Loucy (cell line): ENCODE results near the gene MRTFB.

ENCODE experiments used
- H2AFZ ChIP-seq: fragments of 200-600 bp; sonication (generic); 2 replicates; pipeline ENCODE4 v1.6.0; 2016; ENCODE audit warnings: antibody characterized with exemption, mild to moderate bottlenecking, low read length, moderate library complexity
- H3F3A ChIP-seq: fragments of 200-600 bp; 2 replicates; pipeline ENCODE4 v1.6.0; 2016; ENCODE audit warnings: antibody characterized with exemption, low read depth, mild to moderate bottlenecking
- H3K27me3 ChIP-seq: fragments of 200-600 bp; sonication (generic); 2 replicates; pipeline ENCODE4 v1.6.1; 2014; ENCODE audit warnings: low read length, mild to moderate bottlenecking; ENCODE audit not compliant: insufficient read depth, poor library complexity, severe bottlenecking
- H3K36me3 ChIP-seq: fragments of 200-600 bp; sonication (generic); 2 replicates; pipeline ENCODE4 v1.6.1; 2016; ENCODE audit warnings: low read length; ENCODE audit not compliant: insufficient read depth
- H3K4me1 ChIP-seq: fragments of 200-600 bp; sonication (generic); 2 replicates; pipeline ENCODE4 v1.5.1; 2014; ENCODE audit warnings: low read length, mild to moderate bottlenecking; ENCODE audit not compliant: insufficient read depth, poor library complexity, severe bottlenecking
- H3K4me2 ChIP-seq: fragments of 200-600 bp; sonication (generic); 2 replicates; pipeline ENCODE4 v1.6.0; 2014; ENCODE audit warnings: antibody characterized with exemption, low read length, low read depth, mild to moderate bottlenecking; ENCODE audit not compliant: poor library complexity, severe bottlenecking
- H3K4me3 ChIP-seq: fragments of 200-600 bp; sonication (generic); 2 replicates; pipeline ENCODE4 v1.5.1; 2014; ENCODE audit warnings: low read length, mild to moderate bottlenecking, mixed read lengths; ENCODE audit not compliant: poor library complexity, severe bottlenecking
- H3K79me2 ChIP-seq: fragments of 200-600 bp; sonication (generic); 2 replicates; pipeline ENCODE4 v1.6.1; 2014; ENCODE audit warnings: low read length; ENCODE audit not compliant: insufficient read depth
- H3K9ac ChIP-seq: fragments of 200-600 bp; sonication (generic); 2 replicates; pipeline ENCODE4 v1.6.0; 2014; ENCODE audit warnings: mild to moderate bottlenecking, low read depth, low read length, moderate library complexity; ENCODE audit not compliant: poor library complexity, severe bottlenecking
- H3K9me2 ChIP-seq: fragments of 200-600 bp; sonication (generic); replicated peaks from 2 replicates; pipeline ENCODE4 v1.6.1; 2016; ENCODE audit warnings: low read depth, low read length, mixed read lengths
- H3K9me3 ChIP-seq: fragments of 200-600 bp; sonication (generic); 2 replicates; pipeline ENCODE4 v1.6.1; 2014; ENCODE audit warnings: mild to moderate bottlenecking, antibody characterized with exemption, low read length, low read depth; ENCODE audit not compliant: insufficient read depth
- H4K20me1 ChIP-seq: fragments of 200-600 bp; sonication (generic); 2 replicates; pipeline ENCODE4 v1.6.0; 2014; ENCODE audit warnings: antibody characterized with exemption, low read length, mild to moderate bottlenecking; ENCODE audit not compliant: insufficient read depth, poor library complexity, severe bottlenecking
- CTCF ChIP-seq: fragments of 200-600 bp; sonication (generic); conservative IDR thresholded peaks from 2 replicates; pipeline ENCODE4 v1.5.1; 2014; ENCODE audit warnings: mild to moderate bottlenecking, antibody characterized with exemption, low read length
- EZH2phosphoT487 ChIP-seq: fragments of 200-600 bp; IDR thresholded peaks from 2 replicates; pipeline ENCODE4 v1.6.1; 2018; ENCODE audit warnings: antibody characterized with exemption, mild to moderate bottlenecking, moderate library complexity, borderline replicate concordance

Gene MRTFB

GRCh38 chr16:14304891-14305460, 233.9 kb downstream of the MRTFB start:
- Histone ChIP-seq H3K4me3 (no peak overlapping the region), H3K9me3 (no peaks in the 10 kb centered on the region), H3K4me1 (peaks cover 31% of the 10 kb centered on the region), H3K27me3 (no peaks in the 10 kb centered on the region), H3K9ac (no peak overlapping the region), H3K79me2 (no peaks in the 10 kb centered on the region), H3F3A (no peaks in the 10 kb centered on the region), H4K20me1 (no peaks in the 10 kb centered on the region), H2AFZ (no peak overlapping the region), H3K4me2 (no peak overlapping the region), H3K9me2 (no peaks in the 10 kb centered on the region), H3K36me3 (no peaks in the 10 kb centered on the region)
- no peak for TF ChIP-seq CTCF
- TF ChIP-seq EZH2phosphoT487: no peak

DNA sequence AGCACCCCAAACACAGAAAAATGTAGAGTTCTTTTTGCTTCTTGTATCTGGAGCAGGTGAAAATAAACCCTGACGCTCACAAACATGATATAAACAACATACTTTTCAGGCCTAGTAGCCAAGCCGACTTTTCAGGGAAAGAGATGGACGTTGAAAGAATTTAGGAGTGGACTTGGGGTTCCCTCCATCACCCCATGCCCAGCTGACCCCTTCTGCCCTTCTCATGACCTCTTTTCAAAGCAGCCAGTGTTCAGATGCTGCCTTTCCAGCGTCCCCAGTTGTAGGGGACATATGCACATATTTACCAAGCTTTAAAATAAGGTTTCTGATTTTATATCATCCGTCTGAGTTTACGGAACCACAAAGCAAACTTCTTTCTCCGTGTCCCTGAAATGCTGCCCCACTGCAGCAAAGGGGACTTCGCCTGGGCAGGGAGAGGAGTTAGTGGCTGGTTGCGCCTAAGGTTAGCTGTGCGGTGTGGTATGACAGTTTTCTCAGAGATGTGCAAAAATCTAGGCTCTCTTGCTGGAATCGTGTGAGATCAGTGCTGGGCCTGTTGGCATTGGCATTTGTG, 235.5 kb downstream of the MRTFB start:
- no peak overlapping the region for H2AFZ ChIP-seq
- peak overlapping the region; percentile 54 for H3K9ac ChIP-seq
- H3K4me2 ChIP-seq: no peak overlapping the region
- H4K20me1 ChIP-seq: no peaks in the 10 kb centered on the region
- TF ChIP-seq CTCF (no peak), EZH2phosphoT487 (no peak)
- no peaks in the 10 kb centered on the region for H3K27me3 ChIP-seq
- H3K9me3 ChIP-seq: no peaks in the 10 kb centered on the region
- H3F3A ChIP-seq: no peaks in the 10 kb centered on the region
- no peaks in the 10 kb centered on the region for H3K79me2 ChIP-seq
- no peaks in the 10 kb centered on the region for H3K36me3 ChIP-seq
- H3K4me1 ChIP-seq: peaks cover 35% of the 10 kb centered on the region
- H3K4me3 ChIP-seq: no peak overlapping the region
- no peaks in the 10 kb centered on the region for H3K9me2 ChIP-seq

- no peaks in the 10 kb centered on the region for H3K9me3 ChIP-seq
- H3K4me1 ChIP-seq: peaks cover 35% of the 10 kb centered on the region
- no peaks in the 10 kb centered on the region for H3K79me2 ChIP-seq
- H3K27me3 ChIP-seq: no peaks in the 10 kb centered on the region
- no peak for TF ChIP-seq CTCF
- TF ChIP-seq EZH2phosphoT487: no peak
- no peaks in the 10 kb centered on the region for H3F3A ChIP-seq
- H2AFZ ChIP-seq: peak overlapping the region; percentile 49; the same call in 1 of the 2 replicates
- no peaks in the 10 kb centered on the region for H3K36me3 ChIP-seq
- H4K20me1 ChIP-seq: no peaks in the 10 kb centered on the region
- peak overlapping the region; percentile 54 for H3K9ac ChIP-seq
- H3K9me2 ChIP-seq: no peaks in the 10 kb centered on the region
- no peak overlapping the region for H3K4me2 ChIP-seq
- H3K4me3 ChIP-seq: no peak overlapping the region
Measured at GRCh38 chr16:14307059-14307526, 236.0 kb downstream of the MRTFB start.
